ENCODE results near the gene PPP6R3.
"Not testable (repeated sequence)": the region's sequence is repeated elsewhere in the genome, so short reads cannot be mapped to it uniquely, and the experiment has no call there.

Gene PPP6R3

DNA sequence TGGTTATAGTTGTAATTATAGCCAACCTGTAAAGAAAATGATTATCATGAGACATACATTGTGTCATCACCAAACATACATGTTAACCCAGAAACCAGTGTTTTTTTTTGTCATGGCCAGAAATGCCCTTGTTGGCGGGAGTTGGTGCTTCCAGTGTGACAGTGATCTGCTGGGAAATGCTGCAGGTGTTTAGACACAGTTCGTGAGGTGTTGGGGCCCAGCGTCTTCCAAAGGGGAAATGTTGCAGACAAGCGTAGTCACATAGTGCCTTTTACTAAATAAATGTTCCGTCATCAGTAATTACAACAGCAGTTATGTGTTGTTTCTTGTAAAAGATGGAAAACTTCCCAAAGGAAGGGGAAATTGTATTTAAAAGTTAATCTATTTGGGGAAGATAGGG is 131.2 kb downstream of the PPP6R3 start:
- in situ Hi-C loops (cut with MboI; ENCODE audit: low sequenced_read_pairs) = no loop called here

DNA sequence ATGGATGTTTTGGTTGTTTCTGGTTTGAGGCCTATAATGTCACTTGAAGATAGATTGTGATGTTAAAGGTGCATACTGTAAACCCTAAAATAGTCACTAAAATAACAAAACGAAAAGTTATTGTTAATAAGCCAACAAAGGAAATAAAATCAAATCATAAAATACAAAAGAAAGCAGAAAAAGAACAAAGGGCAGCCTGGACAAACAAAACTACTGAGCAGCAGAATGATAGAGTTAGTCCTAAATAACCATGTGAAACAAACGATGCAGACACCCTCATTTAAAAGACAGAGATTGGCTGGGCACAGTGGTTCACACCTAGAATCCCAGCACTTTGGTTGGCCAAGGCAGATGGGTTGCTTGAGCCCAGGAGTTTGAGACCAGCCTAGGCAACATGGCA is 132.9 kb downstream of the PPP6R3 start:
- in situ Hi-C loops (cut with MboI; ENCODE audit: low sequenced_read_pairs) = no loop called here

DNA sequence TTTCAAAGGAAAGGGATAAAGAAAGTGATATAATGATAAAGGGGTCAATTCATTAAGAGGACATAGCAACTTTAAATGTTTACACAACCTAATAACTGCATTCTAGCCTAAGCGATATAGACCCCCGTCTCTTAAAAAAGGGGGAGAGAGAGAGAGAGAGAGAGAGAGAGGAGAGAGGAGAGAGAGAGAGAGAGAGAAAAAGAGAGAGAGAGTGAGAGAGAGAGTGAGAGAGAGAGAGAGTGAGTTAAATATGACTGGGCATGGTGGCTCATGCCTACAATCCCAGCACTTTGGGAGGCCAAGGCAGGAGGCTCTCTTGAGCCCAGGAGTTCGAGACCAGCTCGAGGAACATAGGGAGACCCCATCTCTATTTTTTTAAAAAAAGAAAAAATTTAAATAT is 133.6 kb downstream of the PPP6R3 start:
- in situ Hi-C loops (cut with MboI; ENCODE audit: low sequenced_read_pairs) = no loop called here

DNA sequence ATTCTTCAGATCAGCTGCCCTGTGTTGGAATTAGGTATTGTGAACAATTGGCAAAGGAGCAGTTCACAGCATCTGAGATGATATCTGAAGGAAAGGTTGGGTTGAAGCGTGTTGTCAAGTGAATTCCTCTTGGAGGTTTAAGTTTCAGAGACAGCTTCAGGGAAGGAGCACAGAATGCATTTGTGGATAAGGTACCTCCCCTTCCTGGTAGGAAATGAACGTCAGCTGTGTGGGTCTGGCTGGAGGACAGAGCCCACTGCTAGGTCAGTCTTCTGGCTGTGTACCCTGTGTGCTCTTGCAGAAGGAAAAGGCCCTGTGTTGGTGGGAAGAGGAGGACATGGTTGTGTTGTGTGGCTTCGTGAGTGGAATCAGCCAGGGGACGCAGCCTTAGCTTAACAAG is 135.7 kb downstream of the PPP6R3 start:
- in situ Hi-C loops (cut with MboI; ENCODE audit: low sequenced_read_pairs) = no loop called here

DNA sequence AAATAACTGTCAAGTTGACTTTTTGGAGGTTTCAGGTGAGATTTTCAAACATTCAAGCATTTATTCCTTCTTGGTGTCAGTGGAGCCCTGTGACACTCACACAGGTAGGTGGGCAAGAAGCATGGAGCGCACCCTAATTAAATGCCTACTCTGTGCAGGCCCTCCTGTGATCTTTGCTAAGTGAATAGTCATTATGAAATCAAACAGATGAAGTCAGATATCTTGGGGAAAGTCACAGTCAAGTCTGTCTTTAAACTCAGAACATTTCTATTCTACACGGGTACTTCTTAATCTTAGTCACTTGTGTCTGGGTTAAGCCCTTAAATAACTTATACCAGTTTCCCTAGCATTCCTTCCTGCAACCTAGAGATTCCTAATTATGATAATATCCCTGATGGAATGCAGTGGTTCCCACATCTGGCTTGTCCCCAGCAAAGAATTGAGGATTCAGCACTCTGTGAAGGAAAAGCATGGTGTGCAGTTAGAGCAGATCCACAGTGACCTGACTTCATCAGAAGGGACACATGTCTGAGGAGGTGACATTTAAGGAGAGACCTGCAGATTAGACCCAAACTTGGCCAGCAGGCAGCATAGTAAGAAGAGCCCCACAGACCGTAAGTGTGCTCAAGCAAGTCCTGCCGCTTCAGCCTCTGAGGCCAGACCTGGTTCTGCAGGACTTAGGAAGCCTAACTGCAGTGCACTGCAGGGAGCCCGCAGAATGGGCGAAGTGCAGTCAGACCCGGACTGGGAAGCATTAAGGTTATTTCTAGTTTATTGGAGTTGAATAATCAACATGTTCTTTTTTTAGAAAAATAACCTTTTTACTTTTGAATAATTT is 138.5 kb downstream of the PPP6R3 start:
- in situ Hi-C loops (cut with MboI; ENCODE audit: low sequenced_read_pairs) = no loop called here

DNA sequence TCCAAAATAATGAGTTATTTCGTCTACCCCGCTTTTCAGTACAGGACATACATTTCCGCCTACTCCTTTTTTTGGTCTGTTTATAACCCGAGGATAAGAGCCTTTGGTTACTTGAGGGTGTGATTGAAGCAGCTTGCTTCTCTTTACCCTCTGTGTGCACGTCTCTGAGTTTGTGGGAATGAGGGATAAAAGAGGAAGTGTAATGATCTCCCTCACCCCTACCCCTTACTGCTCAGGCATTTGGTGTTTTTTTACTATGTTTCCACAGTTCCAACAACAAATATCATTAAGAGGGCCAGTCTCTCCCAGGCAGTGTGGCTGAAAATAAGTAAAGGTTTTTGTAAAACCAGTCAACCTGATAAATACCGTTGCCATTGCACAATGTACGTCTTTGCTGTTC is 140.6 kb downstream of the PPP6R3 start:
- in situ Hi-C loops (cut with MboI; ENCODE audit: low sequenced_read_pairs) = no loop called here

DNA sequence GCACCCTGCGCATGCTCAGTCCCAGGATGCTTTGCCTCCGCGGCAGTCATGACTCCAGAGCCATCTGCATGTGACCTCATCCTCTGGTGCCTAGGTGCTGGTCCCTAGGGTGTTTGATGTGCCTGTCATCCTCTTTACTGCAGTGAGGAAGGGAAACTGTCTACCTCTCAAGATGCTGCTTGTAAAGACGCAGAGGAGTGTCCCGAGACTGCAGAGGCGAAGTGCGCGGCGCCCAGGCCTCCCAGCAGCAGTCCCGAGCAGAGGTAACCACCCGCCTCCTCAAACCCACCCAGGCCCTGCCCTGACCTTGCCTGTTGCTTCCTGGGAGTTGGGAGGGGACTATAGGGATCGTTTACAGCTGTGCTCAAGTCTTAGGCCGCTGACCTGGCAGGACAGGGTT is 149.2 kb downstream of the PPP6R3 start:
- in situ Hi-C loops (cut with MboI; ENCODE audit: low sequenced_read_pairs) = no loop called here

DNA sequence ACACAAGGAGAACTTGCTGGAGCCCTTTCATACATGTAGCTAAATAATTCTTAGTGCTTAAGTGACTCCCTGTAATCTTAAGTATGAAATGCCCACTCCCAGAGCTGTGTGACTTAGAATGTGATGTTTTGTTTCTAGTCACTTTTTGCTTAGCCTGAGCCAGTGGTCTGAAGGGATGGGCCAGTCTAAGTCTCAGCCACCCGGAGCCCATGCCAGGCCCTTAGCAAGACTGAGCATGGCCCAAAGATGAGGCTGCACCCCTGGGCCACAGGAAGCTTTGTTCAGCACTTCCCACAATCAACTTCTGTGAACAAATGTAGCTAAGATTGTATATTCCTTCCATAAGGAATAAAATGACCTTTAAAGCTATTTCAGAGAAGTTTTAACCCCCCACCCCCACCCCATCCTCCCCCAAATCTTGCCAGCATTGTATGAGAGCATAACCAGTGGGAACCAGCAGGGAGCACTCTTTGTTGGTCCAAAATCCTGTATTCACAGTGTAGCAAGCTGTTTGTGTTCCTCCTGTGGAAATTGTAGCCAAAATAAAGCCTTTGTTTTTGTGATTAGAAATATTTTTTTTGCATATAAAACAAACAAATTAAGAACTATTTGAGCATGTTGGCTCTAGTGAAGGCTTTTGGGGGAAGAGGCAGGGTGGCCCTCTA is 150.0 kb downstream of the PPP6R3 start:
- in situ Hi-C loops (cut with MboI; ENCODE audit: low sequenced_read_pairs) = no loop called here

DNA sequence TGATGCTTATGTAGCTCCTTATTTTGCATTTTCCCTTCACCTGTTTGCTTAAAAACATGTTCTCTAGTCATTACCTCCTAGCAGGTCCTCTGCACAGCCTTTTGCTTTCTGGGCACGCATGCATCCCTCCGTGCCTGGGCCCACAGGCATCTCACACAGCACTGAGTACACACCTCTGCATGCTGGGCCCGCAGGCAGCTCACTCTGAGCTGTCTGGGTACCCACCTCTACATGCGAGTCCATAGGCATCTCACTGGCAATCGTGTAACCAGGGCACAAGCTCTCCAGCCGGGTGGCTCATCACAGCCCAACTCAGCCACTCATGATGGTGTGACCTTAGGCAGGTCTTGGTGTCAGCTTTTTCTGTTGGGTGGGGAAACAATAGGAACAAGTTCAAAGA is 155.1 kb downstream of the PPP6R3 start:
- in situ Hi-C loops (cut with MboI; ENCODE audit: low sequenced_read_pairs) = no loop called here

DNA sequence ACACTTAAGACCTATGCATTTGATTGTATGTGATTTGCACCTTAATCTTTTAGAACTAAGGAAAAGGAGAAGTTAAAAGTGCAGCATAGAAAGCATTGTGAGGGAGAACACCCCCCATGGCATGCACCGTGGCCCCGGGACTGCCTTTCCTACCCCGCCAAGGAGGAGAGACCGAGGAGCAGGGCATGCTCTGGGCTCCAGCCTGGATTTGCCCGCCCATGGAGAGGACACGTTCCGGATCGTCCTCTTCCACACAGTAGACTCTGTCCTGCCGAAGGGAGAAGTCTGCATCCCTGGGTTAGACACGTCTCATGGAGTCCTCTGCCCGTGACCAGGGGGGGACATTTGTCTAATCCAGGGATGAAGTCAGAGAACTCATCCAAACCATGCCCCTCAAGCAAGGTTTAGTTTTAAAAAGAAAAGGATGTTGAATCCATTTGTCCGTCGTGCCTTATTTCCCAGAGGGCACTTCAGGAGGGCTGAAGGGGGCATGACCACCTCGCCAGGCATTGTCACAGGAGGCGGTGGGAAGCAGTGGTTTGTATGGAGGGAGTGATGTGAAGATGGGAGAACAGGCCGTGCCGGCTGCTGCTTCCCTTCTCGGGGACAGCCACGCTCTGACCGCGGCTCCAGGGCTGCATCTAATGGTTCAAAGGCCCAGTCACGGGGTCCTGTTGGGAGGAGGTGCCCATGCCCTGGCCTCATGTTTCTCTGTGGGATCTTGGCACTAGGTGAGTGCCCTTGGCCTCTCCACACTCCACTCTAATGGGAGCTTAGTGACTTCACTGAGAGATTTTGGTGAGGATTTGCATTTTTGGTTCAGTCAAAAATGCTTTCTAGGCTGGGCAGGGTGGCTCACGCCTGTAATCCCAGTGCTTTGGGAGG is 157.6 kb downstream of the PPP6R3 start:
- in situ Hi-C loops (cut with MboI; ENCODE audit: low sequenced_read_pairs) = no loop called here

DNA sequence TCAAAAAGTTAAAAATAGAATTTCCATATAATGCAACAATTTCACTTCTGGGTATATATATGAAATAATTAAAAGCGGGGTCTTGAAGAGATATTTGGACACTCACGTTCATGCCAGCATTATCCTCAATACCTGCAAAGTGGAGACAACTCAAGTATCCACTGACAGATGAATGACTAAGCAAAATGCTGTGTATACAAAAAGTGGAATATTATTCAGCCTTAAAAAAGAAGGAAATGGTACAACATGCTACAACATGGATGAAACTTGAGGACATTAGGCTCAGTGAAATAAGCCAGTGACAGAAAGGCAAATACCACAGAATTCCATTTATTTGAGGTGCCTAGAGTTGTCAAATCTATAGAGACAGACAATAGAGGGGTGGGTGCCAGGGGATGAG is 161.3 kb downstream of the PPP6R3 start:
- in situ Hi-C loops (cut with MboI; ENCODE audit: low sequenced_read_pairs) = no loop called here

DNA sequence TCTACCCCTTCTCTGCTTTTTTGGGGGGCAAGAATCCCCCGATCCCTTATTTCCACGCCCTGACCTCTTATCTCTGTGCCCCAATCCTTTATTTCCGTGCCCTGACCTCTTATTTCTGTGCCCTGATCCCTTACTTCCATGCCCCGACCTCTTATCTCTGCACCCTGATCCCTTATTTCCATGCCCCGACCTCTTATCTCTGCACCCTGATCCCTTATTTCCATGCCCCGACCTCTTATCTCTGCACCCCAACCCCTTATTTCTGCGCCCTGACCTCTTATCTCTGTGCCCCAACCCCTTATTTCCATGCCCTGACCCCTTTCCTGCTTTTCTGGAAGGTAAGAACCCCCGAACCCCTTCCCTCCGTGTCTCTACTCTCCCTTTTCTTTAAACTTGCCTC is 163.2 kb downstream of the PPP6R3 start:
- in situ Hi-C loops (cut with MboI; ENCODE audit: low sequenced_read_pairs) = not testable (repeated sequence)

DNA sequence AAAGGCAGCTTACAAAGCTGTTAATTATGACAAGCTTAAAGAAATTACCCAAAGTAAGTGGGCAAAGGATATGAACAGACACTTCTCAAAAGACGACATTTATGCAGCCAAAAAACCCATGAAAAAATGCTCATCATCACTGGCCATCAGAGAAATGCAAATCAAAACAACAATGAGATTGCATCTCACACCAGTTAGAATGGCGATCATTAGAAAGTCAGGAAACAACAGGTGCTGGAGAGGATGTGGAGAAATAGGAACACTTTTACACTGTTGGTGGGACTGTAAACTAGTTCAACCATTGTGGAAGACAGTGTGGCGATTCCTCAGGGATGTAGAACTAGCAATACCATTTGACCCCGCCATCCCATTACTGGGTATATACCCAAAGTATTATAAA is 164.5 kb downstream of the PPP6R3 start:
- in situ Hi-C loops (cut with MboI; ENCODE audit: low sequenced_read_pairs) = loop anchor here (25.0 kb wide), 1 partner anchor 462 kb away; no protein-coding TSS in a partner anchor

DNA sequence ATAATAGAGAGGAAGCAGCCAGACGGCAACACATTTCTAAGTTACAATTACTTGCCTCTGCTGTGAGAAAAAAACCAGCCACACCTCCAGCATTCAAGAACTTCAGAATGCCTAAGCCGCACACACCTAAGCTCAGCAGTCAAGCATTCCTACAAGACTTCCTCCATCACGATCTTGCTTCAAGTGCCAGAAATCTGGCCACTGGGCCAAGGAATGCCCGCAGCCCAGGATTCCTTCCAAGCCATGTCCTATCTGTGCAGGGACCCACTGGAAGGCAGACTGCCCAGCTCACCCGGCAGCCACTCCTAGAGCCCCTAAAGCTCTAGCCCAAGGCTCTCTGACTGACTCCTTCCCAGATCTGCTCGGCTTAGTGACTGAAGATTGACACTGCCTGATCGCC is 165.7 kb downstream of the PPP6R3 start:
- in situ Hi-C loops (cut with MboI; ENCODE audit: low sequenced_read_pairs) = loop anchor here (25.0 kb wide), 1 partner anchor 461 kb away; no protein-coding TSS in a partner anchor

DNA sequence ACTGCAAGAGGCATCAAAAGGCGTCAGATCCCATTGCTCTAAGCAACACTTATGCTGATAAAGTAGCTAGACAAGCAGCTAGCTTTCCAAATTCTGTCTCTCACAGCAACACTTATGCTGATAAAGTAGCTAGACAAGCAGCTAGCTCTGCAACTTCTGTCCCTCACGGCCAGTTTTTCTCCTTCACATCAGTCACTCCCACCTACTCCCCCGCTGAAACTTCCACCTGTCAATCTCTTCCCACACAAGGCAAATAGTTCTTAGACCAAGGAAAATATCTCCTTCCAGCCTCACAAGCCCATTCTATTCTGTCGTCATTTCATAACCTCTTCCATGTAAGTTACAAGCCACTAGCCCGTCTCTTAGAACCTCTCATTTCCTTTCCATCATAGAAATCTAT is 168.3 kb downstream of the PPP6R3 start:
- in situ Hi-C loops (cut with MboI; ENCODE audit: low sequenced_read_pairs) = loop anchor here (25.0 kb wide), 1 partner anchor 458 kb away; no protein-coding TSS in a partner anchor

DNA sequence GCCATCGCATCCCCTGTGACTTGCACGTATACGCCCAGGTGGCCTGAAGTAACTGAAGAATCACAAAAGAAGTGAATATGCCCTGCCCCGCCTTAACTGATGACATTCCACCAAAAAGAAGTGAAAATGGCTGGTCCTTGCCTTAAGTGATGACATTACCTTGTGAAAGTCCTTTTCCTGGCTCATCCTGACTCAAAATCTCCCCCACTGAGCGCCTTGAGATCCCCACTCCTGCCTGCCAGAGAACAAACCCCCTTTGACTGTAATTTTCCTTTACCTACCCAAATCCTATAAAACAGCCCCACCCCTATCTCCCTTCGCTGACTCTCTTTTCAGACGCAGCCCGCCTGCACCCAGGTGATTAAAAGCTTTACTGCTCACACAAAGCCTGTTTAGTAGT is 171.8 kb downstream of the PPP6R3 start:
- in situ Hi-C loops (cut with MboI; ENCODE audit: low sequenced_read_pairs) = loop anchor here (25.0 kb wide), 1 partner anchor 455 kb away; no protein-coding TSS in a partner anchor

DNA sequence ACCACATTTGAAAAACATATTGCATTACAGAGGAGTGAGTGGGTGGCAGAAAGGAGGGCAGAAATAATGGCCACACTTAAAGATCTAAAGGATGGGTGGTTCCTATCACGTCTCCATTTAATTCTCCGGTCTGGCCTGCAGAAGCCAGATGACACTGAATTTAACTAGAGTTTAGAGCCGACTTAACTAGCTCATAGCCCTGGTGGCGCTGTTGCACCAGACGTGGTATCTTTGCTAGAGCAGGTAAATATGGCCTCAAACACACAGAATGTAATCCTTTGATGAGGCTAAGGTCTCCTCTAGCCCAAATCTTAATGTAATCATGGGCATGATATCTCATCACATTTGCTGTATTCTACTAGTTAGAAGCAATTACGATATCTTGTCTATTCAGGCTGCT is 172.2 kb downstream of the PPP6R3 start:
- in situ Hi-C loops (cut with MboI; ENCODE audit: low sequenced_read_pairs) = loop anchor here (25.0 kb wide), 1 partner anchor 454 kb away; no protein-coding TSS in a partner anchor

DNA sequence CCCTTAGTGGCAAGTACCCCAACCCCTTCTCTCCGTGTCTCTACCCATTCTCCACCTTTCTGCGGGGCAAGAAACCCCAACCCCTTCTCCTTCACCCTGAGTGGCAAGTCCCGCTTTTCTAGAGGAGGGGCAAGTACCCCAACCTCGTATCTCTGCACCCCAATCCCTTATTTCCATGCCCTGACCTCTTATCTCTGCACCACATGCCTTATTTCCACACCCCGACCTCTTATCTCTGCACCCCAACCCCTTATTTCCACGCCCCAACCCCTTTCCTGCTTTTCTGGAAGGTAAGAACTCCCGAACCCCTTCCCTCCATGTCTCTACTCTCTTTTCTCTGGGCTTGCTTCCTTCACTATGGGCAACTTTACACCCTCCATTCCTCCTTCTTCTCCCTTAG is 174.1 kb downstream of the PPP6R3 start:
- in situ Hi-C loops (cut with MboI; ENCODE audit: low sequenced_read_pairs) = loop anchor here (25.0 kb wide), 1 partner anchor 453 kb away; no protein-coding TSS in a partner anchor

DNA sequence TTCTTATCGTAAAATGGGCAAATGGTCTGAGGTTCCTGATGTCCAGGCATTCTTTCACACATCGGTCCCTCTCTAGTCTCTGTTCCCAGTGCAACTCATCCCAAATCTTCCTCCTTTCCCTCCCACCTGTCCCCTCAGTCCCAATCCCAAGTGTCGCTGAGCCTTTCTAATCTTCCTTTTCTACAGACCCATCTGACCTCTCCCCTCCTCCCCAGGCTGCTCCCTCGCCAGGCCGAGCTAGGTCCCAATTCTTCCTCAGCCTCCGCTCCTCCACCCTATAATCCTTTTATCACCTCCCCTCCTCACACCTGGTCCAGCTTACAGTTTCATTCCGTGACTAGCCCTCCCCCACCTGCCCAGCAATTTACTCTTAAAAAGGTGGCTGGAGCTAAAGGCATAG is 174.6 kb downstream of the PPP6R3 start:
- in situ Hi-C loops (cut with MboI; ENCODE audit: low sequenced_read_pairs) = loop anchor here (25.0 kb wide), 1 partner anchor 452 kb away; no protein-coding TSS in a partner anchor

DNA sequence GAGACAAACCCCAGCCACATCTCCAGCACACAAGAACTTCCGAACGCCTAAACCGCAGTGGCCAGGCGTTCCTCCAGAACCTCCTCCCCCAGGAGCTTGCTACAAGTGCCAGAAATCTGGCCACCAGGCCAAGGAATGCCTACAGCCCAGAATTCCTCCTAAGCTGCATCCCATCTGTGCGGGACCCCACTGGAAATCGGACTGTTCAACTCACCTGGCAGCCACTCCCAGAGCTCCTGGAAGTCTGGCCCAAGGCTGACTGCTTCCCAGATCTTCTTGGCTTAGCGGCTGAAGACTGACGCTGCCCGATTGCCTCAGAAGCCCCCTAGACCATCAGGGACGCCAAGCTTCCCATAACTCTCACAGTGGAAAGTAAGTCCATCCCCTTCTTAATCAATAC is 175.3 kb downstream of the PPP6R3 start:
- in situ Hi-C loops (cut with MboI; ENCODE audit: low sequenced_read_pairs) = loop anchor here (25.0 kb wide), 1 partner anchor 451 kb away; no protein-coding TSS in a partner anchor

DNA sequence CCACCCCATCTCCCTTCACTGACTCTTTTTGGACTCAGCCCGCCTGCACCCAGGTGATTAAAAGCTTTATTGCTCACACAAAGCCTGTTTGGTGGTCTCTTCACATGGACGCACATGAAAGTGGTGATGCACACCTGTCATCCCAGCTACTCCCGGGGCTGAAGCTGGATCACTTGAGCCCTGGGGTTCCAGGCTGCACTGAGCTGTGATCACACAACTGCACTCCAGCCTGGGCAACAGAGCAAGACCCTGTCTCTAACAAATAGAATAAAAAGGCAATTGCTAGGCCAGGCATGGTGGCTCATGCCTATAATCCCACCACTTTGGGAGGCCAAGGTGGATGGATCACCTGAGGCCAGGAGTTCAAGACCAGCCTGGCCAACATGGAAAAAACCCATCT is 178.8 kb downstream of the PPP6R3 start:
- in situ Hi-C loops (cut with MboI; ENCODE audit: low sequenced_read_pairs) = loop anchor here (25.0 kb wide), 1 partner anchor 448 kb away; no protein-coding TSS in a partner anchor

Measured in HL-60/S4 treated with phorbol 12-myristate 13-acetate at 8.2 ng/mL for 4 days and 3 days (cell line).